DLD1 (cell line): ENCODE results near the gene OLFML3.

Source experiments
- in situ Hi-C: cut with HindIII; loops from 2 replicates; pipeline ENCODE4 v1.10.0; 2017; ENCODE audit warnings: low sequenced_read_pairs

The OLFML3 gene

GRCh38 chr1:114022877-114023276 lies 43.6 kb downstream of the OLFML3 start:
- in situ Hi-C loops, result loop anchor here (25.0 kb wide), 1 partner anchor 111 kb away; the partner anchor contains the start of genes AP4B1 and DCLRE1B

GRCh38 chr1:114023377-114023776 lies 44.1 kb downstream of the OLFML3 start:
- in situ Hi-C loops, result loop anchor here (25.0 kb wide), 1 partner anchor 111 kb away; the partner anchor contains the start of genes AP4B1 and DCLRE1B

DNA sequence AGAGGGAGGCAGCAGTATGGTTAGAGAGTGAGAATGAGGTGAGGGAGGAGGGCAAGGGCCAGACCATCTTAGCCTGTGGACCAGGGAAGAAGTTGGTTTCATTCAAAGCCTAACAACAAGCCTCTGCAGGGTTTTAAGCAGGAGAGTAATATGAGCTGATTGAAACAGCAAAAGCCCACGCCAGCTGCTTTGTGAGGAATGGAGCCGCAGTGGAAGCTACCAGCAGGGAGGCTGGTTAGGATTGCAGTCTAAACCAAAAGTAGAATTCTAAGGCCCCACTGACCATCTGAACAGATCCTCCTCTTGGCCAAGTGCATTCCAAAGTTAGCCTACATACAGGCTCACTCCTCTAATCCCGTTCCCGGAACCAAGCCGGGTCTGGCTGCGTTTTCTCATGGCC lies 44.8 kb downstream of the OLFML3 start:
- in situ Hi-C loops, result loop anchor here (25.0 kb wide), 1 partner anchor 112 kb away; the partner anchor contains the start of genes AP4B1 and DCLRE1B

- in situ Hi-C loops, result no loop called here
Measured at GRCh38 chr1:114025609-114026401, 46.5 kb downstream of the OLFML3 start.

DNA sequence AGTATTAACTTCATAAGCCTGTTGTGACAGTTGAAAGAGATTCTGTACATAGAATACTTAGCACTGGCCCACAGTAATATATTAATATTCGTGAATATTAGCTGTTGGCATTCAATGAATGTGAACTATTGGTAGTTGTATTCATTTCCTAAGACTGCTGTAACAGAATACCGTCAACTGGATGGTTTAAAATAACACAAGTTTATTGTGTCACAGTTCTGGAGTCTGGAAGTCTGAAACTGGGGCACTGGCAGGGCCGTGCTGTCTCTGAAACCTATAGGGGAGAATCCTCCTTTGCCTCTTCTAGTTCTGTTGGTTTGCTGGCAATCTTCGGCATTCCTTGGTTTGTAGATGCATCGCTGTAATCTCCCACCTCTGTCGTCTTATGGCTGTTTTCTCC lies 47.5 kb downstream of the OLFML3 start:
- in situ Hi-C loops, result no loop called here
